ENCODE data around the gene BMPR2.
"Not testable (repeated sequence)": the region's sequence is repeated elsewhere in the genome, so short reads cannot be mapped to it uniquely, and the experiment has no call there.

Gene BMPR2

DNA sequence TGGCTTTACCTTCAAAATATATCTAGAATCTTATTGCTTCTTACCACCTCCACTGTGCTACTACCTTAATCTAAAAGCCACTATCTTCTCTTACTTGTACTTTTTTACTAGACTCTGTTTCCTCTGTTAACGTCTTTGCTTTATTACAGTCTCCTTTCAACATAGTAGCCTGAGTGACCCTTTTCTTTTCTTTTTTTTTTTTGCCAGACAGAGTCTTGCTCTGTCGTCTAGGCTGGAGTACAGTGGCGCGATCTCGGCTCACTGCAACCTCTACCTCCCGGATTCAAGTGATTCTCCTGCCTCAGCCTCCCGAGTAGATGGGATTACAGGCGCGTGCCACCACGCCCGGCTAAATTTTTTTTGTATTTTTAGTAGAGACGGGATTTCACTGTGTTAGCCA lies 10.4 kb downstream of the BMPR2 start:
- DNase-seq = not testable (repeated sequence)

- peak; percentile 88 for DNase-seq
Measured at GRCh38 chr2:202387608-202388342, 11.6 kb downstream of the BMPR2 start.

DNA sequence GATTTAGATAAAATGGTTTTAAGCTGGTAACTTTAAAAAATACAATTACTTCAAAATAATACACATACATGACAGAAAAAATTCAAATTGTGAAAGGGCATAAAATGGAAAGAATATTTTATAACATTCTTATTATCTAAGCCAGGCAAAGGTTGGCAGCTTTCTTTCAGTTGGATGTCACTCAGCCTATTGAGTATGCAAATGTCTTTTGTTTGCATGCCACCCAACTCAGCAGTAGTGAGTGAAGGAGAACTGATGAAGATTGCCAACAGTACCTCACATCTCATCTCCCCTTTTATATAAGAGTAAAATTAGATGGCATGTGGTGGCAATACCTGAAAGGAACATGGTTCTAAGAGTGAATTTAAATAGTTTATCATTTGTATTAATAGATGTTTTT lies 24.8 kb downstream of the BMPR2 start:
- DNase-seq = no peak

DNA sequence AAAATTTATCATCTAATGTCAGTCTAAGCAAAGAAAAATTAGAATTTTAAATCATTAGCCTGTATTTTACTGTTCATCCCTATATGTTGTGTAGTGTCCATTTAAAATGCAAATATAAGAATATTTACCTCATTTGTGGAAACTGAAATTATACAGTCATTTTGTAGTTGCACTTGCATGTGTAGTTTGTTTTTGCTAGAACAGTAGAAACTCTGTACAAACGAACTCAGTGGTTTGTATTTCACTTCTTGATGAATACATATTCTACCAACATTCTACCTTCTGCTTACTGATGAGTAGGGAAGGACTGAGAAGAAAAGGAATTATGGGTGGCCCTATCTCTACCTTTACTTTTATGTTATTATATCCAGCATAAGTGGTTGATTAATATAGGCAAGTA lies 29.7 kb downstream of the BMPR2 start:
- no peak for DNase-seq

- no peak for DNase-seq
Measured at GRCh38 chr2:202406445-202406978, 30.4 kb downstream of the BMPR2 start.

DNA sequence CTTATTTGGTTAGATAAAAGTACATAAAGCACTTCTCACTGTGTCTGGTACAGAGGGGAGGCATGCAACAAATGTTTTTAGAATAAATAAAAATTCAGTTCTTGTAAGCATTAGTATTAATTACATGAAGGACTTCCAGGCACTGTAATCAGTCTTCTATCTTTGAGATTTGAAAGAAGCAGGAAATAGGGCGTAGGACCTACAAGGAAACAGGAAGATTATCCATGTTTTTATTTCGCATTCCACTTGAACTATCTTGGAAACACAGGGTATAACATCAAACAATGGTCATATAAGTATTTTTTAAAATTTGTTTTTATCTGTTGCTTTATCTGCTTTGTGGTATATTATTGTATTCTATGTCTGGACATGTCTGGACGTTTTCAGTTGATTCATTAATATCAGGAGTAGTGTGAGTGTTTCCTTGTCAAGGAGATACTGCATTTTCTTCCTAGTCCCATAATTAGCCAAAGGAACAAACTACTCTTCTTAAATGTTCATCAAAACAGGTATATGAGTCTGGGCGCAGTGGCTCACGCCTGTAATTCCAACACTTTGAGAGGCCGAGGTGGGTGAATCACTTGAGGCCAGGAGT lies 32.5 kb downstream of the BMPR2 start:
- no peak for DNase-seq

- DNase-seq = no peak
Measured at GRCh38 chr2:202410092-202410491, 34.0 kb downstream of the BMPR2 start.

DNA sequence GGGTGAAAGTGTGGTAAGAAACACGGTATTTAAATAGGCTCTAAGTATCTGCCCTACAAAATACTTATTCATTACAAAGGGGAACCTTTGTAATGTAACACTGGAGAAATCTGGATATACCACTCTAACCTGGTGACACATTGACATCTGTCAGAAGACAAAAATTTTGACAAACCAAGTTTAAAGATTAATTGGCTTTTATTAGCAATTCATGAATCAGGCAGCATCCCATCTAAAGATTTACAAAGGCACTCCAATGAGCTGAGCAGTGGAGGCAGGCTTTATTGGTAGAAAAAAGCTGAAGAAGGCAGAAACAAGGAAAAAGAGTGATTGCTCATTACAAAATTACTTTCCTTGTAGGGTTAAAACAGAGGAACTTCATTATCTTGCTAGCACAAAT lies 35.0 kb downstream of the BMPR2 start:
- no peak for DNase-seq

- DNase-seq = no peak
Measured at GRCh38 chr2:202418027-202418426, 41.9 kb downstream of the BMPR2 start.

GRCh38 chr2:202418511-202418910 lies 42.4 kb downstream of the BMPR2 start:
- DNase-seq = peak; percentile 55

DNA sequence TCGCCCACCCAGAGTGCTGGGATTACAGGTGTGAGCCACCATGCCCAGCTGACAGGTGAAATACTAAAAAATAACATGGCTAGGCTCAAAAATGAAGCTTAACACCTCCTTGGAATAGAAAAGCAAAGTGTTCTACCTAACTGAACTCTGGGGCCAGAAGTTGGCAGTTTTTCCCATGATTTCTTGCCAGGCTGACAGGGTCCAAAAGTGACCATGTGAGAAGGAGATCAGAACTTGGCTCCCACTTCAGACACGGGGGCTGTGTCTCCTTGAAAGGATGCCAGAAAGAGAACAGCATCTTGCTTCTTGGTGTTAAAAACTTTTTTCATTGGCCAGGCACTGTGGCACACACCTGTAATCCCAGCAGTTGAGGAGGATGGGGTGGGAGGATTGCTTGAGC lies 47.0 kb downstream of the BMPR2 start:
- DNase-seq = no peak

GRCh38 chr2:202425036-202425435 lies 48.9 kb downstream of the BMPR2 start:
- DNase-seq = no peak

DNA sequence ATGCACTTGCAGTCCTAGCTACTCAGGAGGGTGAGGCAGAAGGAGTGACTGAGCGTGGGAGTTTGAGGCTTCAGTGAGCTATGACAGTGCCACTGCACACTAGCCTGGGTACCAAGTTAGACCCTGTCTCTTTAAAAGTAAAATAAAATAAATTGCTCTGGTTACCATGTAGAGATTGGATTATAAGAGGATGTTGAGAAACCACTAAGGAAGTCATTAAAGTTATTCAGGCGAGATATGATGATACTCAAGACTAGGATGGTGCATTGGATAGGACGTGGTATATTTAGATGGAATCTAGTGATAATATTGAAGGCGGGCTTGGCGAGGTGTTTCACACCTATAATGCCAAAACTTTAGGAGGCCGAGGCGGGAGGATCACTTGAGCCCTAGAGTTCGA lies 50.6 kb downstream of the BMPR2 start:
- DNase-seq = no peak

GRCh38 chr2:202429164-202429980 lies 53.2 kb downstream of the BMPR2 start:
- DNase-seq = no peak

GRCh38 chr2:202432776-202433175 lies 56.6 kb downstream of the BMPR2 start:
- DNase-seq = no peak

GRCh38 chr2:202434472-202434871 lies 58.3 kb downstream of the BMPR2 start:
- DNase-seq = no peak

- DNase-seq = no peak
Measured at GRCh38 chr2:202436626-202437025, 60.5 kb downstream of the BMPR2 start.

DNA sequence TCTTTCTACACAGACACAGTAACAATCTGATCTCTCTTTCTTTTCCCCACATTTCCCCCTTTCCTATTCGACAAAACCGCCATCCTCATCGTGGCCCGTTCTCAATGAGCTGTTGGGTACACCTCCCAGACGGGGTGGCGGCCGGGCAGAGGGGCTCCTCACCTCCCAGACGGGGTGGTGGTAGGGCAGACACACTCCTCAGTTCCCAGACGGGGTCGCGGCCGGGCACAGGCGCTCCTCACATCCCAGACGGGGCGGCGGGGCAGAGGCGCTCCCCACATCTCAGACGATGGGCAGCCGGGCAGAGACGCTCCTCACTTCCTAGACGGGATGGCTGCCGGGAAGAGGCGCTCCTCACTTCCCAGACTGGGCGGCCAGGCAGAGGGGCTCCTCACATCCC lies 64.0 kb downstream of the BMPR2 start:
- not testable (repeated sequence) for DNase-seq

DNA sequence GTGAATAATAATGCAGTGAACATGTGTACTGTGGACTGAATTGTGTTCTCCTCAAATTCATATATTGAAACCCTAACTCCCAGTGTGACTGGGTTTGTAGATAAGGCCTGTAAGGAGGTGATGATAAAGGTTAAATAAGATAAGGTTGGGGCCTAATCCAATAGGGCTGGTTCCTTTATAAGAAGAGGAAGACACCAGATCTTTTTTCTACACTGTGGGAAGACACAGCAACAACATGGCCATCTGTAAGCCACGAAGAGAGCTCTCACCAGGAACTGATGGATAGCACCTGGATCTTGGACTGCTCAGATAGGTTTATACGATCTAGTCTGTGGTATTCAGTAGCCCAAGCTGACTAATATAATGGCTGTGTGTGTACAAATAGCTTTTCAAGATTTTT lies 66.8 kb downstream of the BMPR2 start:
- peak; percentile 86 for DNase-seq

- DNase-seq = no peak
Measured at GRCh38 chr2:202444000-202444399, 67.9 kb downstream of the BMPR2 start.

DNA sequence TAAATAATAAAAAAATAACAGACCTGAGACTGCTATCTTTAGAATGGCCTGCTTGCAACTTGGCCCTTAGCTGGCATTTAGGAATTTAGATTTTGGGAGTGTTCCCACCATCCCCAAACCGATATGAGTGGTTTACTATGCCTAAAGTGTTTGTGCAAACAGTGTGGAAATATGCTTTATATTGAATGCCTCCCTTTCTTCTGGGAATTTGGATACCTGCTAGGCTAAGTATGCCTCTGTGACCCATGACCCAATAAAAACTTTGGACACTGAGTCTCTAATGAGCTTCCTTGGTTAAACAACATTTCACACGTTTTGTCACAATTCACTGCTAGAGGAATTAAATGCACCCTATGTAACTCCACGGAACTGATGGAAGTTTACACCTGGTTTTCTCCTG lies 73.2 kb downstream of the BMPR2 start:
- DNase-seq = no peak

GRCh38 chr2:202450785-202451184 lies 74.7 kb downstream of the BMPR2 start:
- no peak for DNase-seq

DNA sequence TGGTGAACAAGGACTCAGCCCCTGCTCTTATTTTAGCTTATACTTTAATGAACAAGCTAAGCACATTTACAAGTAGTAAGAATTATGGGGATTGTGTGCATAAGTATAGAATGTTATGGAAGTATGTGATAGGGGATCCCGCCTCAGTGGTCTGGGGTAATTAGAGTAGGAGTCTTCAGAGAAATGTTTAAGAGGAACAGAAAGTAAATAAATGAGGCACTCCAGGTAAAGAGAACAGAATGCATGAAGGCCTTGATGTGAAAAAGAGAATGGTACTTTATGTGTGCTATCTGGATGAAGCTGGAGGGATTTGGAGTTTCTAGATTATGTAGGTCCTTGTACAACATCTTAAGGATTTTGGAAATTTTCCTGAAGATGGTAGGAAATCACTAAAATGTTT lies 76.6 kb downstream of the BMPR2 start:
- no peak for DNase-seq

DNA sequence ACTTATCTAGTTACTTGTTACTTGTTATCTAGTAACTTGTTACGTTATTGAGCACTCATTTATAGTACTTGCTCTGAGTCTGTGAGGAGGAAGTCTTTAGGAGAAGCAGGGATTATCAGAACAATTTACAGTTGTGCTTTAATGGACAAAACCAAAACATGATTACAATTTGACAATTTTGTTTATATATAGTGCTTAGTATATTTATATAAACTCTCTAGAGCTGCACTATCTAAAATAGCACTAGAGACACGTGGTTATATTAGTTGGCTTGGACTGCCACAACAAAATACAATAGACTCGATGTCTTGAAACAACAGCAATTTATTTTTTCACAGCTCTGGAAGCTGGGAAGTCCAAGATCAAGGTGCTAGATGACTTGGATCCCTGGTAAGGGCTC lies 78.4 kb downstream of the BMPR2 start:
- no peak for DNase-seq
